NCI-H2081 treated with DMSO at 0.1 percent for 48 hours (cell line): Measurements from ENCODE around the gene ST3GAL3.

Source experiments
- DNase-seq: peaks from one replicate; lab custom pipeline; 2025; lab: John Stamatoyannopoulos, UW

ST3GAL3 gene

DNA sequence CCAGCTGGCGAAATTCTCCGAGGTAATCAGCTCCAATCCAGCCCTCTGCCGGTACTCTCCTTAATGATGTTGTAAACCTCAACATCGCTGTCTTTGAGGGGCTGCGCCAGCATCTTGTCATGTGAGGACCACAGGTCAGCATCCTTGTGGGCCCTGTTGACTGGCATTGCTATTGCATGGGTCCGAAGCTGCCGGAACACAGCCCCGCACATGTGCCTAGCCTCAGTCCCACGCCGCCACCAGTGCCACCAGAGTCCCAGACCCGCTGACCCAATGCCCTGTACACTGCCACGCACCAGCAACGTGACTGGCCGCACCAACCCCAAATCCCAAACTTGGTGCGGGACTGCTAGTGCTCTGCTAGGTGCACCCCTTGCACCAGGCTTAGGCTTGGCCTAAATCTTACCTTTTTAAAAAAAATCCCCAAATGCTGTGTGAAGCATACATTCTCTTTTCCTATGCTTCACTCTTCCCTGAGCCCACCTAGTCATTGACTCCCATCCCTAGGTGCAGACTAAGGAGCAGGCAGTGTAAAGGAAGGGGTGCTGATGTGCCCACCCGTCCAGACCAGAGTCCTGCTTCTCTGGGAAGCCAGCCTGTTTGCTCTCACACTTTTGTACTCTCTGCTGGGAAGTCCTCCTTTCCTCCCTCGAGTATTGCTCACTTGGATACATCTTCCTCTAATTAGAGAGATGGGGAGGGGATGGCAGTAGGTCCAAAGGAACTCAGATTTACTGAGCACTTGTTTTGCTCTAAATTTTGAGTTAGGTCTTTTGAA lies 144.4 kb downstream of the ST3GAL3 start:
- no peak for DNase-seq

DNA sequence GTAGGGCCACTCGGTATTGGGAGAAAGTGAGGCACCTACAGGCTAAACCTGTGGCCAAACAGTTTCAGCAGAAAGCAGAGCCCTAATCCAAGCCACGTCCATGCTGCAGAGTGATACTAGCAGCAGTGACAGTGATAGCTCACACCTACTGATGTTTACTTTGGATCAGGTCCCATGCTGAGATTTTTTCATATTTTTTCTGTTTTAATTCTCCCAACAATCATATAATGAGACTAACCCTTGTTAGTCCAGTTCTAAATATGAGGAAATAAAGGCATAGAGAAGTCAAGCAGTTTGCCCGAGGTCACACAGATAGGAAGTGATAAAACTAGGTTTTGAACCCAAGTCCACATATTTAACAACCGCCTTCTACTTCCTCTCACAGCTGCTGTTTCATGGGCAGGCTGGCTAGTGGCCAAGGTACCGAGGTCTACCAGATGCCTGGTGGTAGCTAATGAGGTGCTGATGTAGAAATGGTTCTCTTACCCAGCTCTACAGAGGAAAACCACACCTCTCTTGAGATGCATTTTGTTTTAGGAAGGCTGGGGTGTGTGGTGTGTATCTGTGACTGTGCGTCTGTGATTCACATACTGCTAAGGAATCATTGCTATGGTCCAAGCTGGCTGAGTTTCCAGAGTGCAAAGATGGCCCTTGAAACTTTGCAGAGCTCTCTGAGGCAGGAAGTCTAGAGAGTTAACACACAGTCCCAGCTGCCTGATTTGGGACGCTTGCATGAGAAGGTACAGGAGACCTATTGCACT lies 146.0 kb downstream of the ST3GAL3 start:
- DNase-seq, result peak; percentile 87

DNA sequence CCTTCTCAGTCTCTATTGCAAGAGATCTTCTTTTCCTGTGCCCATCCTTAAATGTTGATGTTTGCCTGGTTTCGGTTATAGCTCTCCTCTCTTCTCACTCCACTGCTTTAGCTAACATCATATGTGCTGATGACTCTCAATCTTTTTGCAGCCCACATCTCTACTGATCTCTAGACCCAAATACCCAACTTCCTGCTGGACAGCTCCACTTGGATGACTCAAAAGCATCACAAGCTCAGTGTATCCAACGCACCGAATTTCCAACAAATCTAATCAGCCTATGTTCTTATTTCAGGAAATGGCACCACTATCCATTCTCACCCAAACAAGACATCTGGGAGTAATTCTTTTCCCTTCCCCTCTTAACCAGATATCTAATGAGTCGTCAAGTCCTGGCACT lies 147.1 kb downstream of the ST3GAL3 start:
- DNase-seq, result no peak

- no peak for DNase-seq
These were observed 148.9 kb downstream of the ST3GAL3 start for GRCh38 chr1:43856188-43856587.

- no peak for DNase-seq
These were observed 149.8 kb downstream of the ST3GAL3 start for GRCh38 chr1:43857163-43857562.

DNA sequence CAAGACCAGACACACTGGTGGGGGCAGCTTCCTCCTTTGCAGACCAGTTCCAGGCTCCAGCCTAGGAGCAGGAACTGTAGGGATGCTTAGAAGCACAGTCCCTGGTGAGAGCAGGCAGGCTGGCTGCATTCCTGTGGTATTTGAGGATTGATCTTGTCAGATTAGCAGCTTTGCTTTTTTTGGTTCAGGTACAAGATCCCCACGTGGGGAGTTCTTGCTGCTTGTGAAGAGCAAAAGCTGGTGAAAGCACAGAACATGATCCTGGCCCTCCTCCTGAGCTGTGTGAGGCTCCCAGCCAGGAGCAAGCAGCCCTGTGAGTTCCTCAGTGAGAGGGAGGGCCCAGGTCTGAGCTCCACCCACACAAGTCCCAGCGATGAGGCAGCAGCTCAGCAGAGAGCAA lies 151.0 kb downstream of the ST3GAL3 start:
- DNase-seq, result no peak

GRCh38 chr1:43861337-43861736 lies 154.0 kb downstream of the ST3GAL3 start:
- DNase-seq, result no peak

- no peak for DNase-seq
These were observed 154.8 kb downstream of the ST3GAL3 start for GRCh38 chr1:43861988-43862735.

DNA sequence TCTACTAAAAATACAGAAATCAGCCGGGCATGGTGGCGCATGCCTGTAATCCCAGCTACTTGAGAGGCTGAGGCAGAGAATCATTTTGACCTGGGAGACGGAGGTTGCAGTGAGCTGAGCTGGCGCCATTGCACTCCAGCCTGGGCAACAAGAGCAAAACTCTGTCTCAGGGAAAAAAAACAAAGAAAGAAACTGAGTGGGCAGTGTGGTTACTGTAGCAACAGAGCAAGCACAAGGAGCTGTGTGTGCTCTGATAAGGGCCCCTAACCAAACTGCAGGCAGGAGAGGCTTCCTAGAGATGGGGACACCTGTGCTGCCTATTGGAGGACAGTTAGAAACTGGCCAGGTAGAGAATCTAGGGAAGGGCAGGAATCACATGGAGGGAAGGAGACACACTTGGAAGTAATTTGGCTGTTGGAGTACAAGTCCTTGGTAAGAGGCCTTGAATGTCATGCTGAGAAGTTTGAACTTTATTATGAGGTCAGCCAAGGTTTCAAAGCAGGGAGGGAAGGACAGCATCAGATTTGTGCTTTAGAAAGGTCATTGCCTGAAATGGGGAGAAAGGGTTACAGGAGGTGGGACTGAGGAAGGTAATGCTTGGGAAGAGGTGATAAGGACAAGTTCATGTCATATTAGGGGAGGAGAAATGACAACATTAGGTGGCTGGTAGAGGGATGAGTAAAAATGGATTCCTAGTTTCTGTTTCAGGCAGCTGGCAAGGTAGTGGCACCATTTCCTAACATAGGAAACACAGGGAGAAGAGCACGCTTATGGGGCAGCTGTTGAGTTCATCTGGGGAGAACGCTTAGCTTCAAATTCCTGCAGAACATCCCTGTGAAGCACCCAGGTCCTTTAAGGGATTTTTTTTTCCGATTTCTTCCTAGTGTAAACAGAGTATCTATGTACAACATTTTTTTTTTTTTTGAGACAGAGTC lies 157.0 kb downstream of the ST3GAL3 start:
- DNase-seq, result no peak

GRCh38 chr1:43866201-43866600 lies 158.9 kb downstream of the ST3GAL3 start:
- no peak for DNase-seq

DNA sequence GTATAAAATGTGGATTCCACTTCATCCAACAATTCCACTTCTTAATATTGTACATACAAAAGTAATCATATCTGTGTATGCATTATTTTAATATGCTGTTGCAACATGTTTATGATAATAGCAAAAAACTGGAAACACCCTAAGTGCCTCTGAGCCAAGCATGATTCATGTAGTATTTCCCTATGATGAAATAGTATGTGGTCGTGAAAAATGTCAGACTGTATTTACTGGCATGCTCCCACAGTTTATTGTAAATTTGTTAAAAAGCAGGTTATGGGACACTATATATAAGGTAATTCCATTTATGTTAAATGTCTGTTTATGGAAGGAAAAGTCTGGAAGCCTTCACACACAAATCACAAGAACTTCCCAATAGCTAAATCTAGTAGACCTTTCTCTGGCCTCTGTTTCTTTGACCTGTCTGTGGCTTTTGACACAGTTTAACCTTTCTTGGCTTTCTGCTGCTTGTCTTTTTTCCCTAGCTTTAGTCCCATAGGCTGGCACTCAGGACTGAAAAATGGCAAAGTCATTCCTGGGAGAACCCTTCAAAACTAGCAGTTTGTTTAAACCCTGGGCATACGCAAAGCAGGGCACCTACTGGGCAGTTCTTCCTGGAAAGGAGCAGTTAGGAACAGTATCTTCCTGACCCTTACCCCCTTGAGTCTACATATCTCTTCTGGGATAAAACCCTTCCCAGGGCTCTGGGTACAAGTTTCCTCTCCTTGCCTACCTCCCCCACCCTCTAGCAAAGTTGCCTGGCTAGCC lies 160.8 kb downstream of the ST3GAL3 start:
- no peak for DNase-seq

GRCh38 chr1:43868741-43869067 lies 161.4 kb downstream of the ST3GAL3 start:
- no peak for DNase-seq

DNA sequence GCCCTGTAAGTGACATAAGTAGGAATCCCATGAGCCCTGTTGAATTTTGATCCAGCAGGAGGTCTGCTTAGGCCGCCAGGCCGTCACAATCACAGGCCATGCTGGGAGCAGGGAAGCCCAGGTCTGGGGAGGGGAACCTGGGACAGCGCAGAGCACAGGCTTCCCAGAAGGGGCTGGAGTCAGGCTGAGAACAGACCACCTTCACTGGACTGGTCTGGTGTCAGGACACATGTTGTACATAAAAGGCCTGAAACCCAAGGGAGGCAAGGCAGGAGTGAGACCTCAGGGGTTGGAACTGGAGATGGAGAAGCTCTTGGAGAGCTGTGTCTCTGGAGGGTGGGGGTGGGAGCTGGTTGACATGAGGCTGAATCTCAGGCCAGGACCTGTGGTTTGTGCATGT lies 163.0 kb downstream of the ST3GAL3 start:
- DNase-seq, result no peak

DNA sequence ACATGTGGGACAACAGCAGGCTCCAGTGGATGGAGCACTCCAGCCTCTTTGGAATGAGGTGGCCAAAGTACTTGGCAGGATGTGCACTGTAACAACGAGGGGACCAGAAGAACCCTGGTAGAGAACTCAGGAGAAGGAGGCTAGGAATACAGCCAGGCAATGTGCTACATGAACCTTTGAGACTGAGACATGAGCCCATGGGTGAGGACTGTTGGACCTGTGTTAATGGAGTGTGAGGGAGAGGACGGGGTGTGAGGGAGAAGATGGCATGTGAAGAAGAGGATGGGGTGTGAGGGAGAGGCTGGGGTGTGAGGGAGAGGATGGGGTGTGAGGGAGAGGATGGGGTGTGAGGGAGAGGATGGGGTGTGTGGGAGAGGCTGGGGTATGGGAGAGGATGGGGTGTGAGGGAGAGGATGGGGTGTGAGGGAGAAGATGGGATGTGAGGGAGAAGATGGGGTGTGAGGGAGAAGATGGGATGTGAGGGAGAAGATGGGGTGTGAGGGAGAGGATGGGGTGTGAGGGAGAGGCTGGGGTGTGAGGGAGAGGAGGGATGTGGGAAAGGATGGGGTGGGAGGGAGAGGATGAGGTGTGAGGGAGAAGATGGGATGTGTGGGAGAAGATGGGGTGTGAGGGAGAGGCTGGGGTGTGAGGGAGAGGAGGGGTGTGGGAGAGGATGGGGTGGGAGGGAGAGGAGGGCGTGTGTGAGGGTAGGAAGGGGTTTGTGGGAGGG lies 164.0 kb downstream of the ST3GAL3 start:
- DNase-seq, result no peak

DNA sequence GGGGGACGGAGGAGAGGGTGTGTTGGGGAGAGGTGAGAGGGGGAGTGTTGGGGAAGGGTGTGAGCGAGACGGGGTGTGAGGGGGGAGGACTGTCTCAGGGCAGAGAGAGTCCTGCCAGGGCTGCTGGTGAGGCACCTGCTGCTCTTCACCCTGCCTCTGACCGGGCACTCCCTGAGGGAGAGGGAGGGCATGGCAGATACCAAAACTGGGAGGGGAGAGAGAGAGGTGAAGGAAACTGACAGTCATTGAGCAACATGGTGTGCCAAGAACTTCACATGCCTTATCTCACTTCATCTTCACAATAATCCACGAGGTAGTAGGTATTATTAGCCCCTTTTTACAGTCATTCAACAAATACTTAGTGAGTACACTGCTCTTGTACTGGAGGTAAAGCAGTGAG lies 164.9 kb downstream of the ST3GAL3 start:
- DNase-seq, result no peak

- DNase-seq, result no peak
These were observed 166.5 kb downstream of the ST3GAL3 start for GRCh38 chr1:43873851-43874250.

GRCh38 chr1:43874716-43875115 lies 167.4 kb downstream of the ST3GAL3 start:
- DNase-seq, result no peak

DNA sequence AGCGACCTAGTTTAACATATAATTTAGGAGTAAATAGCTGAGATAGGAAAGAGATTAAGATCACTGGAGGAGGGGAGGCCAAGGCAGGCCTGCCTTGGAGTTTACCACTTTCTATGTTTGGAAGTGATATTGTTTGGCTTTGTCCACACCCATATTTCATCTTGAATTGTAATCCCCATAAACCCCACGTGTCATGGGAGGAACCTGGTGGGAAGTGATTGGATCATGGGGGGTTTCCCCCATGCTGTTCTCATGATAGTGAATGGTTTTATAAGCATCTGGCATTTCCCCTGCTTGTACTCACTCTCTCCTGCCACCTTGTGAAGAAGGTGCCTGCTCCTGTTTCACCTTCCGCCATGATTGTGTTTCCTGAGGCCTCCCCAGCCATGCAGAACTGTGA lies 168.0 kb downstream of the ST3GAL3 start:
- no peak for DNase-seq

GRCh38 chr1:43877101-43877500 lies 169.8 kb downstream of the ST3GAL3 start:
- DNase-seq, result no peak

- no peak for DNase-seq
These were observed 171.1 kb downstream of the ST3GAL3 start for GRCh38 chr1:43878440-43878839.
